Activated CD8-positive, alpha-beta memory T cell treated with anti-CD3 and anti-CD28 coated beads, Interleukin-2, amount 50 U/mL, for 24 hours (primary cell): Measurements from ENCODE around the gene ZEB1.
"Not testable (repeated sequence)": the region's sequence is repeated elsewhere in the genome, so short reads cannot be mapped to it uniquely, and the experiment has no call there.

ENCODE experiments used
- DNase-seq: peaks from one replicate; pipeline ENCODE4 v3.0.0-alpha.2; 2020; ENCODE audit errors: extremely low read depth

Gene ZEB1

DNA sequence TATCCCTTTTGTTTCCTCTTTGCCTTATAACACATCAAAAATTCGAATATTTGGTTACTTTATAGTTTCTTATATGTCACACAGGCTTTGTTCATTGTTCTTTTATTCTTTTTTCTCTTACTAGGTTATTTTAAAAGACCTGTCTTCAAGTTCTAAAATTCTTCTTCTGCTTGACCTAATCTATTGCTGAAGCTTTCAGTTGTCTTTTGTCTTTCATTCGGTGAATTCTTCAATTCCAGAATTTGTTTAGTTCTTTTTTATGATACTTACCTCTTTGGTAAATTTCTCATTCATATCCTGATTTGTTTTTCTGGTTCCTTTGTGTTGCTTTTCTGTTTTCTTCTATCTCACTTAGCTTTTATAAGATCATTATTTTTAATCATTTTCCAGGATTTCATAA, 188.4 kb downstream of the ZEB1 start:
- no peak for DNase-seq

DNA sequence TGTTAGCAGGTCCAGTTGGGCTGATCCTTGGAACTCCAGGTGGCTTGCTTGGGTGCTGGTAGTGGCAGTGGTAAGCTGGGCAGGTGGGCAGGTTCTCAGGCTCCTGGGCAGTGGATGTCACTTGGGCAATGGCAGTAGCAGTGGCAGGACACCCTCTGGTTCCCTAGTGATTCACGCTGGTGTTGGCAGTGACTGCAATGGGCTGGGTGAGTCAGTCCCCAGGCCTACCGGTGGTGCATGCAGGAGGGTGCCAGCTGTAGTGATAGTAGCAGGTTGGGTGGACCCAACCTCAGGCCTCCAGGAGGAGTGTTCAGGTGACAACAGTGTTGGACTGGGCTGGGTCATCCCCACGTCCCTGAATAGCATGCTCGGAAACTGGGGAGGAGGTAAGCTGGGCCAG, 189.2 kb downstream of the ZEB1 start:
- no peak for DNase-seq

DNA sequence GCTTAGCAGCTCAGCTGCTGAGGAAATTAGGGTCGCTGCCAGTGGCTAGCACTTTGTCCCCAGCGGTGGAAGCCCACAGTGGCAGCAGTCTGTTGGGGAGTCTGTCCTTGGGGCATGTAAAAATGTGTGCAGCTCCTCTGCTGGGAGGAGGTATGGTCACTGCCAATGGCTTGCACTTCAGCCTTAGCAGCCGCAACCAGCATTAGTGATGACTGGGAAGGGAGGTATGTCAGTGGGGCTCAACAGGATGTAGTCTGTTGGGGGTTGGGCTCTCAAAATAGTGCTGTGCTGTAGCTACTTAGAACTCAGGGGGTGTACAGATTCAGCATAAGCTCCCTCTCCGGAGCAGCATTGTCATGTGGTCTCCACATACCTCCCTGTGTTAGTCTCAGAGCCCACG, 189.9 kb downstream of the ZEB1 start:
- DNase-seq, result no peak

DNA sequence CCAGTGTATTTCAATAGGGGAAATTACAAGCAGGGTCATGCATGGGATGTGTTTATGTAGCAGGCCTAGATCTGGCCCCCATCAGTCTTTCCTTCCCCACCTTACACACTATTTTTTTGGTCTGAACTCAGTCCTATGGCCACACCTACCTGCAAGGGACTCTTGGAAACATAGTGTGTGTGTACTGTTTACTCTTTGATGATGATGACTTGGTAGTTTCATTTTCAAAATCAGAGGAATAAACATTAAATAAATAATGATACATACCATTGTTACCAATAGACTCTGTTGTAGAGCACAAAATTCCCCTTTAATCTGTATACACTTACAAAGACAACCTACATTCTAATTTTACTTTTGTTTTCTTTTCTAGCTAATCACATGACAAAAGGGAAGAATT, 191.0 kb downstream of the ZEB1 start:
- DNase-seq, result no peak

DNA sequence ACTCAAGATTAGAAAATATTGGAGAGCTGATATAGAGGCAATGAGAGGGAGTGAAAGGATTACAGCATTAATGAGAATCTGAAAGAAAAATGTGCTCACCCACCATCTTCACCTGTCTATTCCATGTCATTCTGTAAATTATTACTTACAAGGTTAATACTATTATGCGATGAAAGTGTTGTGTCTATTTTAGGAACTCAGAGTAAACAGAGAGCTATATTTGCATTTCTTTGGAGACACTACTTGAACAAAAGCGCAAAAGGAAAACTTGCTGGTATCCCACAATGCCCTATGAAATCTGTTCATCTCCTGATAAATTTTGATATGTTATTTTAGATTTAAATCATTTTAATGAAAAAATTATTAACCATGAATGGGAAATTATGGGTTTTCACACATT, 196.1 kb downstream of the ZEB1 start:
- DNase-seq, result no peak

DNA sequence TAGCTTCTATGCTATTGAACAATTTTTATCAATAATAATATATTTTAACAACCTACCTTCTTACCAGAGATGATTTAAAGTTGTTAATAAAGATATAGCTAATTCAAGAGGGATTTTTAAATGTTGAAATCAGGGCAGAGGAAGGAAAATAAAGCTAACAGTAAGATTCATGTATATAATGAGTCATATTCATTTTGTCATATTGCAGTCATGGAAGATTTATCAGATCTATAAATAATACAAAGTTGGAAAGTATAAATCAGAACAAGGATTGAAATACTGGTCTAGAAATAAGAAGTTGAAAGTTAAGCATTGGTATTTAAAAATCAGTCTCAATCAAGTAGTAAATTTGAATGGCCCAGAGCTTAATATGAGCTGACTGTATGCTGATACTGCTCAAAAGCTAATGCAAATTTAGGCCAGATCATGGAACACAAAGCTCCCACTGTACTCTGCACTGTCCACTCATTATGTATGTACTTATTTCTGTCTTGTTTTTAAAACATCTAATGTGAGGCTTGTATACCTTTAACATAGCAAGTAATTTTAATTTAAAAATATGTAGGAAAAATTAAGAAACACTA, 196.9 kb downstream of the ZEB1 start:
- no peak for DNase-seq

DNA sequence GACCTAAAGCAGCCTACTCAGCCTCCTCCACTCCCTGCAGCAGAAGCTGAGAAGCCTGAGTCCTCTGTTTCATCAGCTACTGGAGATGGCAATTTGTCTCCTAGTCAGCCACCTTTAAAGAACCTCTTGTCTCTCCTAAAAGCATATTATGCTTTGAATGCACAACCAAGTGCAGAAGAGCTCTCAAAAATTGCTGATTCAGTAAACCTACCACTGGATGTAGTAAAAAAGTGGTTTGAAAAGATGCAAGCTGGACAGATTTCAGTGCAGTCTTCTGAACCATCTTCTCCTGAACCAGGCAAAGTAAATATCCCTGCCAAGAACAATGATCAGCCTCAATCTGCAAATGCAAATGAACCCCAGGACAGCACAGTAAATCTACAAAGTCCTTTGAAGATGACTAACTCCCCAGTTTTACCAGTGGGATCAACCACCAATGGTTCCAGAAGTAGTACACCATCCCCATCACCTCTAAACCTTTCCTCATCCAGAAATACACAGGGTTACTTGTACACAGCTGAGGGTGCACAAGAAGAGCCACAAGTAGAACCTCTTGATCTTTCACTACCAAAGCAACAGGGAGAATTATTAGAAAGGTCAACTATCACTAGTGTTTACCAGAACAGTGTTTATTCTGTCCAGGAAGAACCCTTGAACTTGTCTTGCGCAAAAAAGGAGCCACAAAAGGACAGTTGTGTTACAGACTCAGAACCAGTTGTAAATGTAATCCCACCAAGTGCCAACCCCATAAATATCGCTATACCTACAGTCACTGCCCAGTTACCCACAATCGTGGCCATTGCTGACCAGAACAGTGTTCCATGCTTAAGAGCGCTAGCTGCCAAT, 202.2 kb downstream of the ZEB1 start:
- DNase-seq, result no peak

DNA sequence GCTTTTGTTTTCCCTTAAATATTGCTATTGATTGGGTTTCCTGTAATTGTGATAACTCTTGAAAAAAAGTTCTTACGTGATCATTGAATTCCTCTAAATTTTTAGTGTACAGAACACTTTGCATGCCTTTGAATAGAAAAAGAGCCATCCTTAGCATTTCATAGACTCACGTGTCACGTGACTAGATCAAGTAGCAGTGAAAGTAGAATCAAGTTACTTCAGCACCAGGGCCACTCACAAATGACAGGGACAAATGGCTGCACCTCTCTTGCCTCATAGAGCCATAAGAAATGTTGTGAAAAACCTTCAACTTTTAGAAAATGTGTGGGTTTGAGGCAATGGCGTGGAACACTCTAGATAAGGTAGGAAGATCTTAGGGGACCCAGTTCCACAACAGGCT, 203.8 kb downstream of the ZEB1 start:
- no peak for DNase-seq

DNA sequence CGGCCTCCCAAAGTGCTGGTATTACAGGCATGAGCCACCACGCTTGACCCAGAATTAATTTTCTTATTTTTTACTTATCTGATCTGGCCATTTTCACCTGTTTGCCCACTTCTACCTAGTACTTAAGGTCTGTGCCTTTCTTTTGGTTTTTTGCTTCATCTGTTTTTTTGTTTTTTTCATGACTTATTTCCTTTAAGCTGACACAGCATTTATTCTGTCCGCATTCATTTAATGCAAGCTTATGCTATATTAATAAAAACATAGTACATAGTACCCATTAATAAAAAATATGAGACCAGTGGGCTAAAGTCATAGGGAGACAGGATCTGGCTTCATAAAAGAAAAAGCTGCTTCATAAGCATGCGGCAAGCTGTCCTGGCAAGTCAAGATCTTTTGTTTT, 205.4 kb downstream of the ZEB1 start:
- no peak for DNase-seq

DNA sequence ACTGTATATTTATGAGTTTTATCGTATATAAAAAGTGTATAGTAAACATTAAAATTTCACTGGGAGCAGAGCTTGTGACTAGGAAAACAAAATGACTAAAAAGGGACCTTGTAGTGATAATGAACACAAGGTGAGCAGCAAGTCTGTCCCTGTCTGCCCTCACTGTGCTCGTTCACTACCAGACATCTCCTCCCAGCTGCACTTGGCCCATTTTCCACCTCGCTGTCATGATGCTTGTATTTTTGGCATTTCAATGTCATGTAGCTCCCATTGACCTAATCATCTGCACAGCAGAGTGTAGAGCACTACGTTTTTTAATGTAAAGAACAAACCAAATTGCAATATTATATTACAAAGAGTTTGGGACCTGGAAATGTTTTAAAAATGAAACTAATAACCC, 207.2 kb downstream of the ZEB1 start:
- DNase-seq, result no peak

DNA sequence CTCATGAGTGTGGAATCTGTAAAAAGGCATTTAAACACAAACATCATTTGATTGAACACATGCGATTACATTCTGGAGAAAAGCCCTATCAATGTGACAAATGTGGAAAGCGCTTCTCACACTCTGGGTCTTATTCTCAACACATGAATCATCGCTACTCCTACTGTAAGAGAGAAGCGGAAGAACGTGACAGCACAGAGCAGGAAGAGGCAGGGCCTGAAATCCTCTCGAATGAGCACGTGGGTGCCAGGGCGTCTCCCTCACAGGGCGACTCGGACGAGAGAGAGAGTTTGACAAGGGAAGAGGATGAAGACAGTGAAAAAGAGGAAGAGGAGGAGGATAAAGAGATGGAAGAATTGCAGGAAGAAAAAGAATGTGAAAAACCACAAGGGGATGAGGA, 207.7 kb downstream of the ZEB1 start:
- DNase-seq, result no peak

DNA sequence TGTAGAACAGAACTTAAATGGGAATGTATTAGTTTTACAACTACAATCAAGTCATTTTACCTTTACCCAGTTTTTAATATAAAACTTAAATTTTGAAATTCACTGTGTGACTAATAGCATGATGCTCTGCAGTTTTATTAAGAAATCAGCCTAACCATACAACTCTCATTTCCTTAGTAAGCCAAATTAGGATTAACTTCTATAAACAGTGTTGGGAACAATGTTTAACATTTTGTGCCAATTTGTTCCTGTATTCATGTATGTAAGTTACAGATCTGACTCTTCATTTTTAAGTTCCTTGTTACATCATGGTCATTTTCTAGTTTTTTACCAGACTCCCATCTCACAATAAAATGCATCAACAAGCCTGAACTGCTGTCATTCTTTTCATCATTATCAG, 209.8 kb downstream of the ZEB1 start:
- no peak for DNase-seq

DNA sequence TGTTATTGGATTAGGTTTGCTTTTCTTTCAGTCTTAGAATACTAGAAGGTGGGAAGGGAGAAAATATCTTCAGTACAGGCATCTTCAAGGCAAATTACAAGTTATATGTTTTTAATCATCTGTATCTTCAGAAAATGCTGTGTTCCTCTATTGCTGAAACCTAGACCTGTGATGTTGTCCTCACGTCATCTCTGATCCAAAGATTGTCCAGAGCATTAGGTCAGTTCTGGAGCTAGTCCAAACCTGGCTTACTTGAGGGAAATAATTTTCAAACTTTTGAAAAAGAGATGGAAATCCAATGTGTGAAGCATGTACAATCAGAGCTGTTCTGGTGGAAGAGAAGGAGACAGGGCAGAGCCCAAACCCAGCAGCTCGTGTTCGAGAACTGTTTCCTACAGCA, 217.3 kb downstream of the ZEB1 start:
- DNase-seq, result no peak

DNA sequence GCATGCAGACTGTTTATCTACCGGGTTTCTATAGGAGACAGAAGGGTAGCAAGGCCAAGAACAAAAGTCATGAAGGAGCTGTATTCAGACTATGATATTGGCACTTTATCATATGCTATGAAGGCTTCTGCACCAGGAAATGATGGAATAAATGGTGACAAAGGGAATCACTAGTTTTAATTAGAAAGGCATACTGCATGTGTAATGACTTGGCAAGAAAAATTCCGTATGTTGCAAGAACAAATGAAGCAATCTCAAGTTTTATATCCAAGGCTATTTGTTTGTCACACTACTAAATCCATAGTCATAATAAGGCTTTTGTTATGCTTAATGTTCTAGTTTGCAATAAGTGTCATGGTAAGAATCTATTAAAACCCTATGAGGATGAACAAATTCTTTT, 230.9 kb downstream of the ZEB1 start:
- DNase-seq, result no peak

DNA sequence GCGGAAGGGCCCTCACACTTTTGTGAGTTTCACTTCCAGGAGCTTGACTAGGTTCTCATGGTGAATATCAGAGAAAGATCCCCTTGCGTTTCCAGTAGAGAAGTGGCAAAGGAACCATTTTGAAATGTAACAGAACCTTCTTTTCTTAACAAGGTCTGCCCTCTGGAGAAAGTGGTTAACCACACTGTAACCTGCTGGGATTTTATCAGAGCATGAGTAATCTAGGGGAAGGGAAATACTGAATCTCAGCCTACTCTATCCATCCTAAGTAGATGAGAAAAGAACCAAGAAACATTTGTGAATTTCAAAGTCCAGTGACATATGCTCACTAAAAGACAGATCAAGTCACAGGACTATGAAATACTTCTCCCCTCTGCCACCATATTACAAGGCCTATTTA, 235.5 kb downstream of the ZEB1 start:
- no peak for DNase-seq

DNA sequence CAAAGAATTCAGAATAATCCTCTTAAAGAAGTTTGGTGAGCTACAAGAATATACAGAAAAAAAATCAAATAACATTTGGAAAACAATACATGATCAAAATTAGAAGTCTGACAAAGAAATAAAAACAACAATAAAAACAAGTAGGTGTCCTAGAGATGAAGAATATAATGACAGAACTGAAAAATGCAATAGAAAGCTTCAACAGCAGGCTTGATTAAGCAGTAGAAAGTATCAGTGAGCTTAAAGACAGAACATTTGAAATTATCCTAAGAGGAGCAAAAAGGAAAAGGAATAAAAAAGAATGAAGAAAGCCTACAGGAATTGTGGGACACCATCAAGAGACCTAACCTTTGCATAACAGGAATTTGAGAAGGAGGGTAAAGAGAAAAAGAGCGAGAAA, 238.8 kb downstream of the ZEB1 start:
- DNase-seq, result no peak

DNA sequence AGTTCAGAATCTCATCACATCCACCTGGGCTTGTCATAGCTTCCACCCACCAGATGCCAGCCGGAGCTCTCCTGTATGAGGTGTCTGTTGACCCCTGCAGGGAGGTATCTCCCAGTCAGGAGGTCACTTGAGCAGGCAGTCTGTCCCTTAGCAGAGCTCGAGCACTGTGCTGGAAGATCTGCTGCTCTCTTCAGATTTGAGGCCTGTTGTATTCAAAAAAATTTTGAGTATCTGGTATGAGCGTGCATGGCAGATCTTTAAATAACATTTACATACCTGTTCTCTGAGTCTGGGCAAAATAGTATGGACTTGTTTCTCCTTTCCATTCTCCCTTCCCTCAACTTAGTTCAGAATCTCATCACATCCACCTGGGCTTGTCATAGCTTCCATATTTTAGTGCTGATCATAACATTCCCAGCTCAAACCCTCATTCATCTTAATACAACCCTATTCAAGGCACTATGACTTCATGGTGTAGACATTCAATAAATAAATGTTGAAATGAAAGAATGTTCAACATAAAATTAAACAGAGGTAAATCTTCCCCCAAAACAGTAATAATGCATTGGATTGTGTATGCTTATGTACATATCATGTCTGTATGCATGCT, 249.3 kb downstream of the ZEB1 start:
- DNase-seq, result not testable (repeated sequence)

DNA sequence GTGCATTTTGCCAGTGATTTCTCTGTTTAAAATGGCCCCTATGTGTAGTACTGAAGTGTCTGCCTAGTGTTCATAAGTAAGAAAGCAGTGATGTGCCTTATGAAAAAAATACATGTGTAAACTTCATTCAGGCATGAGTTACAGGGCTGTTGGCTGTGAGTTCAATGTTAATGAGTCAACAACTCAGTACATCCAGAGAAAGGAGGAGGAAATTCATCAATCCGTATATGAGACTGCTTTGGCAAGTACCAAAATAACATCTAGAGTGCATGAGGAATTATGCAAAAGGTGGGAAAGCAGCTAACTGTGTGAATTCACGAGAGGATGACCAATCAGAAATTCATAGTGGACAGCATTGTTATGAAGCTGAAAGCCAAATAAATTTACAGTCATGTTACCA, 255.6 kb downstream of the ZEB1 start:
- DNase-seq, result no peak

DNA sequence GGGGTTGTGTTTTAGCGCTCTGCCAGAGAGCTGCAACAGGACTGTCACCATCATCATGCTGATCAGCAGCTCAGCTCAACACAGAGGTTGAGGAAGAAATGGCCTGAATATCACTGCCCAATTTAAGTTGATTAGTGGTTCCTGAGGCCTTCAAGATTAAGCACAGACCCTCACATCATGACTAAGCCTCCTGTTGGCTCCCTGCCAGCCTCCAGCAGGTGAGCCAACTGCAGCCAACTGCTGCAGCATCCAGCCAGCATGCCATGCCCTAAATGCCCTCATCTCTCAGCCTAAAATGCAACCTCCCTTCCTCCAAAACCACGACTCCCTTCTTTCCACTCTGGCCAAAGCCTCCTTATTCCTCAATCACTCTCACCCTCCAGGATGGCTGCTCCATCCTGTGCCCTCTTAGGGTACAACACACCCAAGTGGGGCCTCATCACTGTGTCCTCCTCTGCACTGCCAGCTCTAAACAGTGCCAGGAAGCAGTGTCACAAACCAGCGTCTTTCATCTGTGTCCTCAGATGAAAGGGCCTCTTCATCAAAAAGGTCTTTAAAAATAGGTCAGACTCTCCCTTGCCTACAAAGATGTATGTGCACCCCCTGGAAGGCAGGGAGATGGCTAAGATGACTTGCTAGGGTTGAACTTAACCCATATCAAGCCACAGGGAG, 259.3 kb downstream of the ZEB1 start:
- DNase-seq, result no peak

DNA sequence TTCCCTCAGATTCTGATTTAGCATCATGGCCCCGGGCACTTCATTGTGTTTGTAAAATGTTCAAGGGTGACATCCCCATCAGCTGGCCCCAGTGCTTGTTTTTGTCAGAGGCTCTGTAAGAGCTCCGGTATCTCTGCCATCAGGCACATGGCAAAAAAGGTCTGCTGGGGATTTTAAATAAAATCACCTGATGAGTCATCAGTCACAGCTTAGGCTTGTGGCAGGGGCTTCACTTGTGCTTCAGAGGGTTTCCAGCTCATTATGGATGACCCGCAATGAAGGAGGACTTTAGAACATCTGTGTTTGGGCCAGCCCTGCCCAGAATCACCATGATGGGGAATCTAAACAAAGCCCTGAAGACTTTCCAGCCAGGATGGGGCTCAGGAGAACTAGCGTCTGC, 259.9 kb downstream of the ZEB1 start:
- no peak for DNase-seq
